DOHH2 (cell line): ENCODE results near the gene GALNTL6.

Experiments used
- H3F3A ChIP-seq: fragments of 200-600 bp; sonication (generic), shearing (Covaris generic); 2 replicates; pipeline ENCODE4 v1.6.0; 2016; ENCODE audit warnings: antibody characterized with exemption, mild to moderate bottlenecking; ENCODE audit not compliant: control insufficient read depth, insufficient read depth
- H3K27ac ChIP-seq: fragments of 200-600 bp; sonication (generic); 2 replicates; pipeline ENCODE4 v1.5.1; 2014; ENCODE audit warnings: low read depth, mild to moderate bottlenecking, low read length, moderate library complexity
- H3K27me3 ChIP-seq: fragments of 200-600 bp; sonication (generic); 2 replicates; pipeline ENCODE4 v1.6.1; 2014; ENCODE audit warnings: mild to moderate bottlenecking, low read length, mixed read lengths; ENCODE audit not compliant: control insufficient read depth
- H3K36me3 ChIP-seq: fragments of 200-600 bp; sonication (generic); 2 replicates; pipeline ENCODE4 v1.6.1; 2014; ENCODE audit warnings: mild to moderate bottlenecking, low read length, moderate library complexity, mixed read lengths; ENCODE audit not compliant: control insufficient read depth
- H3K4me1 ChIP-seq: fragments of 200-600 bp; sonication (generic); 2 replicates; pipeline ENCODE4 v1.6.1; 2014; ENCODE audit warnings: mild to moderate bottlenecking, low read length, mixed read lengths; ENCODE audit not compliant: control insufficient read depth
- H3K4me2 ChIP-seq: fragments of 200-600 bp; sonication (generic); 2 replicates; pipeline ENCODE4 v1.6.0; 2014; ENCODE audit warnings: mild to moderate bottlenecking, low read length, moderate library complexity
- H3K4me3 ChIP-seq: fragments of 200-600 bp; sonication (generic); 2 replicates; pipeline ENCODE4 v1.5.1; 2014; ENCODE audit warnings: mild to moderate bottlenecking, low read length, mixed read lengths
- H3K79me2 ChIP-seq: fragments of 200-600 bp; sonication (generic); 2 replicates; pipeline ENCODE4 v1.6.1; 2014; ENCODE audit warnings: mild to moderate bottlenecking, low read length, mixed read lengths; ENCODE audit not compliant: control insufficient read depth
- H3K9me2 ChIP-seq: fragments of 200-600 bp; sonication (generic); replicated peaks from 2 replicates; pipeline ENCODE4 v1.6.1; 2014; ENCODE audit warnings: mild to moderate bottlenecking, low read length, mixed read lengths; ENCODE audit not compliant: control insufficient read depth
- H3K9me3 ChIP-seq: fragments of 200-600 bp; sonication (generic); 2 replicates; pipeline ENCODE4 v1.6.1; 2014; ENCODE audit warnings: antibody characterized with exemption, low read length, mixed read lengths; ENCODE audit not compliant: control insufficient read depth, insufficient read depth
- H4K20me1 ChIP-seq: fragments of 200-600 bp; sonication (generic); 2 replicates; pipeline ENCODE4 v1.6.0; 2014; ENCODE audit warnings: low read depth, mild to moderate bottlenecking, antibody characterized with exemption, low read length, moderate library complexity; ENCODE audit not compliant: control insufficient read depth, insufficient read depth
- CTCF ChIP-seq: fragments of 200-600 bp; sonication (generic); IDR thresholded peaks from one replicate; pipeline ENCODE4 v1.5.1; 2014; ENCODE audit warnings: antibody characterized with exemption, mild to moderate bottlenecking, low read depth, low read length; ENCODE audit not compliant: poor library complexity, severe bottlenecking
- EZH2phosphoT487 ChIP-seq: fragments of 200-600 bp; sonication (generic); IDR thresholded peaks from 2 replicates; pipeline ENCODE4 v1.6.1; 2017; ENCODE audit warnings: borderline replicate concordance, mild to moderate bottlenecking, antibody characterized with exemption, low read length, moderate library complexity, mixed read lengths

GALNTL6 gene

DNA sequence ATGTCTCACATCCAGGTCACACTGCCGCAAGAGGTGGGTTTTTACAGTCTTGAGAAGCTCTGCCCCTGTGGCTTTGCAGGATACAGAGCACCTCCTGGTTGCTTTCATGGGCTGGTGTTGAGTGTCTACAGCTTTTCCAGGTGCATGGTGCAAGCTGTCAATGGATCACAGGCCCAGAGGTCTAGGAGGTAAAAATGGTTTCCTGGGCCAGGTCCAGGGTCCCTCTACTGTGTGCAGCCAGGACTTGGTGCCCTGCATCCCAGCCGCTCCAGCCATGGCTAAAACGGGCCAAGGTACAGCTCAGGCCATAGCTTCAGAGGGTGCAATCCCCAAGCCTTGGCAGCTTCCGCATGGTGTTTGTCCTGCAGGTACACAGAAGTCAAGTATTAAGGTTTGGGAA, 921.4 kb downstream of the GALNTL6 start:
- Histone ChIP-seq H3F3A (no peaks in the 10 kb centered on the region), H3K36me3 (no peaks in the 10 kb centered on the region), H3K4me1 (no peaks in the 10 kb centered on the region), H3K4me3 (no peak overlapping the region), H3K9me3 (no peaks in the 10 kb centered on the region; the same call in 1 of the 2 replicates), H3K9me2 (no peaks in the 10 kb centered on the region), H3K4me2 (no peak overlapping the region), H4K20me1 (no peaks in the 10 kb centered on the region), H3K27ac (no peak overlapping the region), H3K27me3 (no peaks in the 10 kb centered on the region), H3K79me2 (no peaks in the 10 kb centered on the region)
- TF ChIP-seq EZH2phosphoT487 (no peak), CTCF (no peak)

- TF ChIP-seq CTCF (no peak), EZH2phosphoT487 (no peak)
- Histone ChIP-seq H4K20me1 (no peaks in the 10 kb centered on the region), H3K36me3 (no peaks in the 10 kb centered on the region), H3K4me2 (no peak overlapping the region), H3K27me3 (no peaks in the 10 kb centered on the region), H3K27ac (no peak overlapping the region), H3K4me3 (no peak overlapping the region), H3F3A (no peaks in the 10 kb centered on the region), H3K9me3 (no peaks in the 10 kb centered on the region; the same call in 1 of the 2 replicates), H3K79me2 (no peaks in the 10 kb centered on the region), H3K4me1 (no peaks in the 10 kb centered on the region), H3K9me2 (no peaks in the 10 kb centered on the region)
Measured at GRCh38 chr4:172736046-172736445, 922.8 kb downstream of the GALNTL6 start.

DNA sequence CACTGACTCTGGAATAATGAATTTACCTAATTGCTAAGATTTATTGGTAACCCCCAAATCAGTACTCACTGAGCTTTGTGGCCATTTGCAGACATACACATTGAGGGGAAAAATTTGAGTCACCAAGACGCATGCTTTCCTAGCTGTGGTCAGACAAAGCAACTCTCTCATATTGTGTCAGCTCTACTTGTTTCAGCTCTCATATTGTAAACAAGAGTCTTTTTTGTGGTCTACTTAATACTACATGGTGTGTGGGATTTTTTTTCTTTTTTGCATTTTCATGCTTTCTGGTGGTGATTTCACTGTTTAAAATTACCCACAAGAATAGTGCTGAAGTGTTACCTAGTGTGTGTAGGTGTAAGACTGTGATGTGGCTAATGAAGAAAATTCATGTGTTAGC, 927.2 kb downstream of the GALNTL6 start:
- Histone ChIP-seq H3K4me1 (no peaks in the 10 kb centered on the region), H3K79me2 (no peaks in the 10 kb centered on the region), H4K20me1 (no peaks in the 10 kb centered on the region), H3K4me2 (no peak overlapping the region), H3K27ac (no peak overlapping the region), H3K4me3 (no peak overlapping the region), H3K9me3 (no peaks in the 10 kb centered on the region), H3F3A (no peaks in the 10 kb centered on the region), H3K27me3 (no peaks in the 10 kb centered on the region), H3K36me3 (no peaks in the 10 kb centered on the region), H3K9me2 (no peaks in the 10 kb centered on the region)
- no peak for TF ChIP-seq EZH2phosphoT487
- TF ChIP-seq CTCF = no peak

DNA sequence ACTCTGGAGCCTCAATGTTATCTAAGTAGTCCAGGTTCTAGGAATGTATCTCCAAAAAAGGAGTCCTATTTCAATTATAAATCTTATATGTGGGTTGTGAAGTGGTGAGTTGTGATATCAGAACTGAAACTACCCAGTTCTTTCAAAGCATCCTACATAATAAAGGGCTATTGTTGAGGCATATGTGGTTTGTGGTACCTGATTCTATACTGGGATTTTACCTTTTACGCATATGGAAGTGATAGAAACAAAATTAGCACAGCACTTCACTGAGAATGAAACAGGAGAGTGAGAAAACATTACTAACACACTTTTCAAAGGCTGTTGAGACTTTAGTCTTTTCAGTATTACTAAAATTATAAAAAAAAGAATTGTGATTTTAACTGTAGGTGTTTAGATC, 937.7 kb downstream of the GALNTL6 start:
- Histone ChIP-seq H3K36me3 (no peaks in the 10 kb centered on the region), H3K4me1 (no peaks in the 10 kb centered on the region), H3K4me2 (no peak overlapping the region), H3K27ac (no peak overlapping the region), H3F3A (no peaks in the 10 kb centered on the region), H3K27me3 (no peaks in the 10 kb centered on the region), H3K4me3 (no peak overlapping the region), H4K20me1 (no peaks in the 10 kb centered on the region), H3K9me3 (no peaks in the 10 kb centered on the region), H3K79me2 (no peaks in the 10 kb centered on the region), H3K9me2 (no peaks in the 10 kb centered on the region)
- no peak for TF ChIP-seq EZH2phosphoT487
- no peak for TF ChIP-seq CTCF
